HG03575 (cell line): ENCODE results near the gene TEN1.
"Not testable (repeated sequence)": the region's sequence is repeated elsewhere in the genome, so short reads cannot be mapped to it uniquely, and the experiment has no call there.

ENCODE experiments used
- ATAC-seq: cut with Tn5 transposase; IDR thresholded peaks from one replicate; pipeline ENCODE4 v1.9.1; 2021; ENCODE audit not compliant: unreplicated experiment, insufficient number of reproducible peaks, low FRiP score; ENCODE audit errors: extremely low read depth

The TEN1 gene

GRCh38 chr17:75978938-75979704, at the start of gene TEN1, which contains the start of gene ACOX1:
TEN1 (plus strand) TSS chr17:75979240; CDS start chr17:75986193, 6,953 bp downstream.
ACOX1 (minus strand) TSS chr17:75979166; CDS start chr17:75979073, 93 bp downstream.
- no peak for ATAC-seq

GRCh38 chr17:75931062-75931461, 48.0 kb upstream of the TEN1 start:
- no peak for ATAC-seq

- ATAC-seq, result no peak
These were observed 46.2 kb upstream of the TEN1 start for GRCh38 chr17:75932852-75933251.

GRCh38 chr17:75933808-75934207, 45.2 kb upstream of the TEN1 start:
- no peak for ATAC-seq

- ATAC-seq, result no peak
These were observed 41.4 kb upstream of the TEN1 start for GRCh38 chr17:75937652-75938051.

- no peak for ATAC-seq
These were observed 38.2 kb upstream of the TEN1 start, which contains the start of gene FBF1 for GRCh38 chr17:75940727-75941441. FBF1 (minus strand) TSS chr17:75941042; CDS start chr17:75938149, 2,893 bp downstream.

GRCh38 chr17:75941442-75941819, 37.6 kb upstream of the TEN1 start:
- ATAC-seq, result no peak

GRCh38 chr17:75942473-75942872, 36.6 kb upstream of the TEN1 start:
- ATAC-seq, result no peak

- ATAC-seq, result no peak
These were observed 35.5 kb upstream of the TEN1 start for GRCh38 chr17:75943491-75943890.

GRCh38 chr17:75945211-75945610, 33.8 kb upstream of the TEN1 start:
- no peak for ATAC-seq

GRCh38 chr17:75950421-75950820, 28.6 kb upstream of the TEN1 start:
- ATAC-seq, result no peak

- ATAC-seq, result no peak
These were observed 28.0 kb upstream of the TEN1 start for GRCh38 chr17:75950855-75951554.

- no peak for ATAC-seq
These were observed 19.8 kb upstream of the TEN1 start for GRCh38 chr17:75959051-75959838.

GRCh38 chr17:75959839-75960511, 19.1 kb upstream of the TEN1 start:
- no peak for ATAC-seq

- no peak for ATAC-seq
These were observed 13.6 kb upstream of the TEN1 start for GRCh38 chr17:75965468-75965867.

- not testable (repeated sequence) for ATAC-seq
These were observed 10.0 kb upstream of the TEN1 start for GRCh38 chr17:75969044-75969443.

- no peak for ATAC-seq
These were observed 9.0 kb upstream of the TEN1 start for GRCh38 chr17:75970011-75970523.

GRCh38 chr17:75970626-75971025, 8.4 kb upstream of the TEN1 start:
- ATAC-seq, result no peak
